Adrenal gland (tissue), 5 donors: ENCODE results near the gene OGFOD2.

Experiments used
- CTCF ChIP-seq, 6 experiments: fragments of 450-650 bp in 4 of 6; fragments of 200-600 bp in 2 of 6; sonication (generic) in 1 of 6; IDR thresholded peaks; 1 replicate in 5 of 6; 2 replicates in 1 of 6; pipeline versions ENCODE4 v1.5.1 to v1.8.0; 2016 to 2021; ENCODE audit warnings: antibody characterized with exemption in 6 of 6, mild to moderate bottlenecking in 2 of 6, moderate library complexity in 1 of 6
- POLR2A ChIP-seq, 2 donors: fragments of 450-650 bp; IDR thresholded peaks; one replicate each; pipeline ENCODE4 v1.6.1; 2017; ENCODE audit warnings: antibody characterized with exemption in 2 of 2, mild to moderate bottlenecking in 2 of 2, moderate library complexity in 1 of 2
- donor health status: DM: no; HTN: no; CAD: no.

GRCh38 chr12:122929148-122929538 lies 45.9 kb upstream of the OGFOD2 start:
- TF ChIP-seq POLR2A (IDR thresholded peaks at IDR 0.05) (no peak), CTCF (IDR thresholded peaks at IDR 0.05) (no peak)
